K562 (cell line): Measurements from ENCODE around the gene JAK3. TPM values are rescaled to one million over a fixed set of nuclear protein-coding genes. Genes with fewer than 3 reads are reported as not detected.
"Not testable (repeated sequence)": the region's sequence is repeated elsewhere in the genome, so short reads cannot be mapped to it uniquely, and the experiment has no call there.

ENCODE experiments used
- ATAC-seq: fragments of 200-7000 bp; cut with Tn5 transposase; 3 replicates; pipeline ENCODE4 v1.9.1; 2020; ENCODE audit warnings: moderate library complexity
- BruUV-seq: library from RNA; stranded (reverse); fragments of 400-500 nt; replicated peaks from 2 replicates; lab custom pipeline; 2021; lab: Mats Ljungman, UMichigan
- CTCF ChIA-PET: fragments of 300-600 bp; formaldehyde crosslinking; extraction: SDS; loops from one replicate; lab custom pipeline; 2021; ENCODE audit warnings: low intra/inter-chr PET ratio; lab: Yijun Ruan, JAX
- POLR2A ChIA-PET: fragments of 300-600, 350-650 bp; sonication (Branson Sonifier 250); formaldehyde crosslinking; extraction: SDS; loops from one replicate; lab custom pipeline; 2021; ENCODE audit warnings: antibody characterized with exemption, inconsistent platforms; lab: Yijun Ruan, JAX
- DNase-seq, 4 experiments: peaks; one replicate each; pipeline versions ENCODE4 v3.0.0 to v3.0.0-alpha.2; 2011 to 2018; ENCODE audit warnings: low spot score in 3 of 4, mixed read lengths in 3 of 4; ENCODE audit errors: extremely low read depth in 1 of 4
- FAIRE-seq: peaks from 2 replicates; lab custom pipeline; 2011; peaks lifted over from hg19 to GRCh38; lab: Jason Lieb, UNC
- H2AFZ ChIP-seq: 2 replicates; pipeline ENCODE4 v1.6.0; 2011; ENCODE audit warnings: low read depth, low read length, control low read depth, inconsistent platforms
- H3K27ac ChIP-seq: fragments of 200-600 bp; 3 replicates; pipeline ENCODE4 v1.8.0; 2011; ENCODE audit warnings: low read depth, mild to moderate bottlenecking, control low read depth, inconsistent platforms, low read length, moderate library complexity, mixed read lengths; ENCODE audit errors: extremely low read depth
- H3K27me3 ChIP-seq, 2 experiments: fragments of 300-600 bp in 1 of 2; 2 replicates in 1 of 2; 3 replicates in 1 of 2; pipeline versions ENCODE4 v1.6.0 to v1.8.0; 2011; ENCODE audit warnings: inconsistent platforms in 2 of 2, low read length in 2 of 2, mild to moderate bottlenecking in 1 of 2, mixed read lengths in 1 of 2, moderate library complexity in 1 of 2; ENCODE audit not compliant: control insufficient read depth in 2 of 2, insufficient read depth in 2 of 2
- H3K36me3 ChIP-seq: fragments of 300-600 bp; 3 replicates; pipeline ENCODE4 v1.8.0; 2011; ENCODE audit warnings: mild to moderate bottlenecking, low read length, inconsistent platforms; ENCODE audit not compliant: control insufficient read depth, insufficient read depth
- H3K4me1 ChIP-seq, 2 experiments: fragments of 200-600 bp in 1 of 2; replicated peaks in 1 of 2; 2 replicates in 1 of 2; 3 replicates in 1 of 2; pipeline versions ENCODE4 v1.5.1 to v1.8.0; 2011; ENCODE audit warnings: inconsistent platforms in 2 of 2, low read length in 2 of 2, mild to moderate bottlenecking in 1 of 2, mixed read lengths in 1 of 2, moderate library complexity in 1 of 2; ENCODE audit not compliant: control insufficient read depth in 2 of 2, insufficient read depth in 2 of 2
- H3K4me2 ChIP-seq: 2 replicates; pipeline ENCODE4 v1.6.1; 2011; ENCODE audit warnings: low read length, control low read depth, inconsistent platforms, mixed read lengths; ENCODE audit not compliant: insufficient read depth
- H3K4me3 ChIP-seq: fragments of 200-600 bp; sonication (generic), shearing (Covaris generic); 2 replicates; pipeline ENCODE4 v1.5.1; 2016; ENCODE audit warnings: control low read depth, inconsistent platforms
- H3K79me2 ChIP-seq: fragments of 200-600 bp; 3 replicates; pipeline ENCODE4 v1.8.0; 2011; ENCODE audit warnings: low read length, inconsistent platforms; ENCODE audit not compliant: control insufficient read depth, insufficient read depth
- H3K9ac ChIP-seq, 2 experiments: 2 replicates each; pipeline versions ENCODE4 v1.6.0 to v1.6.1; 2011; ENCODE audit warnings: low read depth in 2 of 2, low read length in 2 of 2, control low read depth in 1 of 2, inconsistent platforms in 1 of 2, mild to moderate bottlenecking in 1 of 2, mixed read lengths in 1 of 2; ENCODE audit not compliant: insufficient read depth in 1 of 2
- H3K9me1 ChIP-seq: one replicate; pipeline ENCODE4 v1.6.0; 2011; ENCODE audit warnings: inconsistent platforms, mild to moderate bottlenecking, low read length, moderate library complexity; ENCODE audit not compliant: control insufficient read depth, insufficient read depth
- H3K9me3 ChIP-seq: replicated peaks from 2 replicates; pipeline ENCODE4 v1.5.1; 2011; ENCODE audit warnings: low read depth, low read length, inconsistent platforms; ENCODE audit not compliant: control insufficient read depth, insufficient read depth
- H4K20me1 ChIP-seq: replicated peaks from 2 replicates; pipeline ENCODE4 v1.6.1; 2011; ENCODE audit warnings: low read length, inconsistent platforms, mixed read lengths; ENCODE audit not compliant: control insufficient read depth, insufficient read depth
- BCOR ChIP-seq: fragments of 450-650 bp; IDR thresholded peaks from 2 replicates; pipeline ENCODE4 v1.6.1; 2016
- KDM1A ChIP-seq, 2 experiments: fragments of 450-650 bp; IDR thresholded peaks; 2 replicates each; pipeline ENCODE4 v1.6.1; 2016; ENCODE audit warnings: mild to moderate bottlenecking in 2 of 2
- RBM25 ChIP-seq: fragments of 200-400 bp; formaldehyde crosslinking; IDR thresholded peaks from 2 replicates; pipeline ENCODE4 v1.6.1; 2018; ENCODE audit warnings: low read length, low read depth, moderate library complexity; ENCODE audit not compliant: severe bottlenecking
- SMARCA5 ChIP-seq: fragments of 450-650 bp; IDR thresholded peaks from 2 replicates; pipeline ENCODE4 v1.6.1; 2016
- ZFP36 ChIP-seq: fragments of 150-350 bp; IDR thresholded peaks from 2 replicates; pipeline ENCODE4 v1.6.1; 2018; ENCODE audit warnings: low read length, low read depth; ENCODE audit not compliant: partially characterized antibody
- WGBS: fragments of 100-300 bp; shearing (Covaris generic); methylation state at CpG from one replicate; pipeline ENCODE4 v1.1.6; 2016; ENCODE audit warnings: low coverage, mixed read lengths; ENCODE audit not compliant: insufficient coverage; ENCODE audit errors: missing lambda C conversion rate; 5-methylcytosine and 5-hydroxymethylcytosine counted together
- in situ Hi-C: fragments of 300-500 bp; cut with MboI; formaldehyde crosslinking; loops from 4 replicates; pipeline ENCODE4 v1.15.0; 2018; ENCODE audit warnings: inconsistent platforms, mixed read lengths
- intact Hi-C: fragments of 100-400 bp; cut with micrococcal nuclease; formaldehyde crosslinking; loops from 2 replicates; pipeline ENCODE4 v1.14.2; 2022
- polyA plus RNA-seq, 8 experiments: library from polyadenylated mRNA; depleted of rRNA in 4 of 8; stranded (reverse) in 5 of 8; unstranded in 3 of 8; fragments of >200 nt; fragmentation: Nextera tagmentation in 2 of 8; fragmentation: Illumina TruSeq in 1 of 8; extraction: Ambion mirVana in 2 of 8; extraction: Trizol in 1 of 8; gene quantifications; 2 replicates each; pipeline versions ENCODE4 v1.2.1 to v1.2.3, GENCODE V29; 2011 to 2014; ENCODE audit warnings: inconsistent platforms in 1 of 8, missing spikeins in 1 of 8
- total RNA-seq, 7 experiments: library from RNA; depleted of rRNA in 6 of 7; stranded (reverse); fragments of >200 nt in 6 of 7; fragmentation: Illumina TruSeq in 2 of 7; extraction: Trizol in 2 of 7; gene quantifications; 2 replicates each; pipeline versions ENCODE4 v1.2.1 to v1.2.3, GENCODE V29; 2011 to 2021; ENCODE audit warnings: low replicate concordance in 1 of 7
- TF ChIP-seq, protein P1 (sequence below): fragments of 450-650 bp; formaldehyde crosslinking; IDR thresholded peaks from 2 replicates; pipeline ENCODE4 v1.4.0; 2020; ENCODE audit warnings: mild to moderate bottlenecking, moderate library complexity

The JAK3 gene
- total and polyA plus RNA-seq, 9 of the 15 experiments (the other 6 are each of a cell fraction or from before 2014, with no cell fraction given), result 0.01 to 0.18 (median 0.07) TPM; not detected in 1

DNA sequence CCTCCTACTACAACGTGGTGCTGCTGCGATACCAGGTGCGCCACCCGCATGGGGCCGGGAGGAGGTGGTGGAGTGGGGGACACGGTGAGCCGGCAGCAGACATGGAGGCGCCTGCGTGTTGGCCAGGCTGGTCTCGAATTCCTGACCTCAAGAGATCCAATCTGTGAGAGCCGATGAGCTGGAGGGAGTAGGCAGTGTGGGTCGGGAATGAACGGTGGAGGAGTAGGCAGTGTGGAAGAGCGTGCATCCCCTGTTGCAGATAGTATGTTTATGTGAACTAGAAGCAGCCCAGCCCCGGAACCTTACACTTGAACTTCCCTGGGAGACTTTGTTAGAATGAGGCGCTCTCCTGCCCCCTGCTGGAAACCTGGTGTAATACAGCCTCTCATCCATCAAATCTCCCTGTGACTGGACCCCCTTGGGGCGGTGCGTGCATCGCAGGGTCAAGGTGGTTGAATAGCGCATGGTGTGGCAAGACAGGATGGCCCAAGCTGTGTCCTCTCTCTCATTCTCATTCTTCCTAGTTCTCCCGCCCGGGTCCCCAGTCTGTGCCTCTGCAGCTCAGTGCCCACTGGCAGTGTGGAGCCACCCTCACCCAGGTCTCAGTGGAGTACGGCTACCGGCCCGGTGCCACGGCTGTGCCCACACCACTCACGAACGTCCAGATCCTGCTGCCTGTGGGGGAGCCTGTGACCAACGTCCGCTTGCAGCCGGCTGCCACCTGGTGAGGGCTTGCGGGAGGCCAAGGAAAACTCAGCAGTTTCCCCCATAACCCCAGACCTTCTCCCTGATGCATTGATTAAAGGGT is 63.4 kb downstream of the JAK3 start (continued):
- TF ChIP-seq, protein P1, sequence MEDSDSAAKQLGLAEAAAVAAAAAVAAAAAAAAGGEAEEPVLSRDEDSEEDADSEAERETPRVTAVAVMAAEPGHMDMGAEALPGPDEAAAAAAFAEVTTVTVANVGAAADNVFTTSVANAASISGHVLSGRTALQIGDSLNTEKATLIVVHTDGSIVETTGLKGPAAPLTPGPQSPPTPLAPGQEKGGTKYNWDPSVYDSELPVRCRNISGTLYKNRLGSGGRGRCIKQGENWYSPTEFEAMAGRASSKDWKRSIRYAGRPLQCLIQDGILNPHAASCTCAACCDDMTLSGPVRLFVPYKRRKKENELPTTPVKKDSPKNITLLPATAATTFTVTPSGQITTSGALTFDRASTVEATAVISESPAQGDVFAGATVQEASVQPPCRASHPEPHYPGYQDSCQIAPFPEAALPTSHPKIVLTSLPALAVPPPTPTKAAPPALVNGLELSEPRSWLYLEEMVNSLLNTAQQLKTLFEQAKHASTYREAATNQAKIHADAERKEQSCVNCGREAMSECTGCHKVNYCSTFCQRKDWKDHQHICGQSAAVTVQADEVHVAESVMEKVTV, result 0 out of 2 replicates have a peak, but pooled peaks have one; percentile 2

DNA sequence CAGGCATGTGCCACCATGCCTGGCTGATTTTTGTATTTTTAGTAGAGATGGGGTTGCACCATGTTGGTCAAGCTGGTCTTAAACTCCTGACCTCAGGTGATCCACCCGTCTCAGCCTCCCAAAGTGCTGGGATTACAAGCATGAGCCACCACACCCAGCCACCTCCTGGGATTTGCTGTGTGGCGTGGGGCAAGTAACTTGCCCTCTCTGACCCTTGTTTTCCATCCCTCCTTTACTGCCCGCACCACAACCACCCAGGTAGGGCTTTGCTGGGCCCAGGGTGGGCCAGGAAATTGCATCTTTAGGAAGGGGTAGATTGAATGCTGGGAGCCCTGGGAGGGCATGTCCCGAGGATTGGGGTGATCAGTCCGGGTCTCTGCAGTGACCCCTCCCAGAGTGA is 64.1 kb downstream of the JAK3 start:
- CTCF ChIA-PET, result interaction anchor here (1.4 kb wide), 1 partner anchor 80 kb away, joined by 5 read pairs; no protein-coding TSS in a partner anchor
- H3K27me3 ChIP-seq, FAIRE-seq, H4K20me1 ChIP-seq, intact Hi-C loops, in situ Hi-C loops, POLR2A ChIA-PET, H3K27ac ChIP-seq, H3K4me3 ChIP-seq, DNase-seq, H3K9me3 ChIP-seq, H3K4me2 ChIP-seq, H3K9me1 ChIP-seq, BruUV-seq, H2AFZ ChIP-seq, H3K79me2 ChIP-seq, ATAC-seq: not testable (repeated sequence)
- WGBS, result 93% methylated on average over 5 of the region's 5 CpGs
- Histone ChIP-seq H3K4me1 (peaks cover 5 to 28% of the 10 kb centered on the region in 2 experiments; a peak in 4 of 5 replicates), H3K36me3 (peaks cover 44% of the 10 kb centered on the region; the same call in 2 of the 3 replicates), H3K9ac (peak overlapping the region in 1 of 2 experiments; percentile 13; a peak in 1 of 4 replicates)
- TF ChIP-seq BCOR (peak; percentile 74), RBM25 (peak; percentile 33), KDM1A (IDR thresholded peaks at IDR 0.05) (peak in 1 of 2 experiments; percentile 35; a peak in 1 of 4 replicates), ZFP36 (peak; percentile 67), SMARCA5 (0 out of 2 replicates have a peak, but pooled peaks have one; percentile 38)
